Dermis blood vessel endothelial cell (primary cell): ENCODE results near the gene ZNF208. TPM values are rescaled to one million over a fixed set of nuclear protein-coding genes. Genes with fewer than 3 reads are reported as not detected.
"Not testable (repeated sequence)": the region's sequence is repeated elsewhere in the genome, so short reads cannot be mapped to it uniquely, and the experiment has no call there.

Experiments used
- DNase-seq: peaks from one replicate; pipeline ENCODE4 v3.0.0; 2010
- total RNA-seq: library from RNA; depleted of rRNA; stranded (reverse); fragments of >200 nt; gene quantifications from 2 replicates; pipeline ENCODE4 v1.2.3, GENCODE V29; 2014

Gene ZNF208
- total RNA-seq = 0.19 and 0.34 TPM in 2 replicates

DNA sequence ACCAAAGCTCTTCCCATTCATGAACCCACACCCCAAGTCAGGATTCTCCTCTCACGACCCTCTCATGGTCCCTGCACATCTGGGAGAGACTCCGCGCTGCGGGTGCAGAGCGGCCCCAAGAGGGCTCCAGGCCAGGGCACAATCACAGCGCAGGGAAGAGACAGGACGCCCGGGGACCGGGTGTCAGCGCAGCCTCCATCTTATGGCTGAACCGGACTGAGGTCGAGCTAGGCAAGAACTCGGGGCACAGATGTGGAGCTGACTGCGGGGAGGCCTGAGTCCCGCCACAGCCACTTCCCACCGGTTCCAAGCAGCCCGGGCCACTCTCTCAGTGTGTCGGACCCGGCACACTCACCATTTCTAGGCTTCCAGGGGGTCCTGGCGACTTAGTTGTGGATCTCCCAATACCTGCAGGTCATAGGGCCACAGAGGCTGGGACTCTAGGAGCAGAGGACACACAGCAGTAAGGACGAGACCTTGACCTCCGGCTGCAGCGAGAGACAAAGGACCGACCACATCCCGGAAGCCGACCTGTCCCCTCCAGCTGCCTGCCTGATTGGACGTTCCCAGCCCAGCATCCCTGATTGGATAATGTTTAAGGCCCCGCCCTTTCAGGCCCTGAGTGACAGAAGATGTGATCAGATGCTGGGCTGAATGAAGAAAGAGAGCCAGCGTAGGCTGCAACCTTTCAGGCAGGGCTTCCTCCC is at the start of gene ZNF208:
Gene ZNF208, minus strand, starts transcription at position 507 of the 707 bp plus-strand sequence. Its CDS starts 149 bp downstream, at position 358.
- not testable (repeated sequence) for DNase-seq

DNA sequence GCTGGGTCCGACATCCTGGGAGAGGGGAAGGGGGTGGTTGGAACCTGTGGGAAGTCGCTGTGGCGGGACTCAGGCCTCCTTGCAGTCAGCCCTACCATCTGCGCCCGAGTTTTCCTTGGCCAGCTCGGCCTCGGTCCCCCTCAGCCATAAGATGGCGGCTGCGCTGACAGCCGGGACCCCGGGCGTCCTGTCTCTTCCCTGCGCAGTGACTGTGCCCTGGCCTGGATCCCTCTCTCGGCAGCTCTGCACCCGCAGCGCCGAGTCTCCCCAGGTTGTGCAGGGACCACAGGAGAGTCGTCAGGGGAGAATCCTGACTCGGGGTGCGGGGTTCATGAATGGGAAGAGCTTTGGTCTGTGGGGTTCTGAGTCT is 41.9 kb upstream of the ZNF208 start:
- DNase-seq = peak; percentile 12

DNA sequence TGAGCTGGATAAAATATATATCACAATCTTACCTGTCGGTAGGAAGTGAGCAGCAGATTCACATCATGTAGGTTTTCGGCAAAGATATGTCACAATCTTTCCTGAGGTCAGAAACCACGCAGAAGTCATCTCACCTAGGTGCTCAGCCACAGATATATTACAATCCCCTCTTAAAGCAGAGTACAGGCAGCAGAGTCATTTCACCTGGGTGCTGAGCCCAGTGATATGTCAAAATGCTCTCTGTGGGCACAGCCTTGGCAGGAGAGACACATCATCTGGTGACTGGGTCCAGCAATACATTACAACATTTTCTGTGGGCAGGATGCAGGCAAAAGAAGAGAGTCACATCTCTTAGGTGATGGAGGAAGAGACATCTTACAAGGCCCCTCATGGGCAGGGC is 30.4 kb upstream of the ZNF208 start:
- not testable (repeated sequence) for DNase-seq

DNA sequence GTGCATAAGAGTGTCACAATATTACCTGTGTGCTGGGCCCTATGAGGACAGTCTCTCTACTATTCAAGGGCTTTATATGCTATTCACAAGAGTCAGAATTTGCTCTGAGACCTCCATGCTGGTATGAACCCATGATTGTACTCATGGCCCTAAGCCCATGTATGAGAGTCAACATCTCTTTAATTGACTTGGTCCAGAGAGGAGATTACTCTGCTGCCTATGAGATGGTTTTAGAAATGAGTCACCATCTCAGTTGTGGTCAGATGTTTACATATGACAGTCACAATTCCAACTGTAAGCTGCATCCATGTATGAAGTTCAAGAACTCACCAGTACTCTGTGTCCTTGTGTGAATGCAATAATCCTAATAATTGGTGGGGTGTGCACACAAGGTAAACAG is 19.9 kb upstream of the ZNF208 start:
- no peak for DNase-seq

DNA sequence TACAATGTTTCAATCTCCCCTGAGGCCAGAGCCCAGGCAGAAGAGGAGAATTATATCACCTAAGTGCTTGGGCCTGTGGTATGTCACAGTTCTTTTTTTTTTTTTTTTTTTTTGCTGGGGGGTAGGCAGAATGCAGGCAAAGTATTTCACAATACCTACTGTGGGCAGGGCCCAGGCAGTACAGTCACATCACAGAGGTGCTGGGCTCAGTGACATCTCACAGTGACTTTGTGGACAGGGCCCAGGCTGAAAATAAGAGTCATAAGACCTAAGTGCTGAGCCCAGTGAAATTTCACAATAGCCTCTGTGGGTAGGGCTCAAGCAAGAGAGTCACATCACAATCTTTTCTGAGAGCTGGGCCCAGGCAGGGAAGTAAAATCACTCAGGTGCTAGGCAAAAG is 15.9 kb upstream of the ZNF208 start:
- DNase-seq = no peak

DNA sequence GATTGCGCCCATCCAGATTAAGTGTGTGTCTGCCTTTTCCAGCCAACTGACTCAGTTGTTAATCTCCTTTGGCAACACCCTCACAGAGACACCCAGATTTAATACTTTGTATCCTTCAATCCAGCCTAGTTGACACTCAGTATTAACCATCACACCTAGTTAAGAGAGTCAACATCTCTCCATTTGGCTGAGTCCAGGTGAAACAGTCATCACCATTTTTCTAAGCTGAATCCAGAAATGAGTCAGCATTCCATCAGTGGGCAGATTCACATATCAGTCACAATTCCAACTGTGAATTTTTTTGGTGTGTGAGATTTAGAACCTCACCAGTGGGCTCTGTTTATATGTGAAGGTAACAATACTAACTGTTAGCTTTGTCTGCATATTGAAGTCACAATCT is 14.8 kb upstream of the ZNF208 start:
- DNase-seq = not testable (repeated sequence)

DNA sequence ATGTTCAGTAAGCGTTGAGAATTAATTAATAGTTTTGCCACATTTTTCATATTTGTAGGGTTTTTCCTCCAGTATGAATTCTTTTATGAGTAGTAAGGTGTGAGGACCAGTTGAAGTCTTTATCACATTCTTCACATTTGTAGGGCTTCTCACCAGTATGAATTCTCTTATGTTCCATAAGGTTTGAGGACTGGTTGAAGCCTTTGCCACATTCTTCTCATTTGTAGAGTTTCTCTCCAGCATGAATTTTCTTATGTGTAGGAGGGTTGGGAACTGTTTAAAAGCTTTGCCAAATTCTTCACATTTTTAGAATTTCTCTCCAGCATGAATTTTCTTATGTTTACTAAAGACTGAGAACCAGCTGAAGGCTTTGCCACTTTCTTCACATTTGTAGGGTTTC is 40.3 kb downstream of the ZNF208 start:
- no peak for DNase-seq

DNA sequence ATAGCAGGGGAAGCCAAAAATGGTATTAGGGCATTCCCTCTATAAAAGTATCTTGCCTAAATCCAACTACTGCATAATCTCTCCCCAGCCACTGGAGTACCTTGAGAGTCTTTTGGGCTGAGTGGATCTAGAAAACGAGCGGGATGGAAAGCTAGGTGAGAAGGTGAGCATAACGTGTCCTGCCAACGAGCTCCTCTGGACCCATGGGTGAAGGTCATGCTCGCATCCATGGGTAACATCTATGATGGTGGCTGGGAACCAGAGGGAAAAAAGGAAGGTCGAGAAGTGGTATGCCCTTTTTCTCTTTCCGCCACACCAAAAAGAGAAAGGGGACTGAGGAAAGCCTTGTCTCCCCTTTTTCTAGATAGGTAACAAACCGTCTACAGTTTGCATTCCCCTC is 63.0 kb downstream of the ZNF208 start:
- peak; percentile 11 for DNase-seq

DNA sequence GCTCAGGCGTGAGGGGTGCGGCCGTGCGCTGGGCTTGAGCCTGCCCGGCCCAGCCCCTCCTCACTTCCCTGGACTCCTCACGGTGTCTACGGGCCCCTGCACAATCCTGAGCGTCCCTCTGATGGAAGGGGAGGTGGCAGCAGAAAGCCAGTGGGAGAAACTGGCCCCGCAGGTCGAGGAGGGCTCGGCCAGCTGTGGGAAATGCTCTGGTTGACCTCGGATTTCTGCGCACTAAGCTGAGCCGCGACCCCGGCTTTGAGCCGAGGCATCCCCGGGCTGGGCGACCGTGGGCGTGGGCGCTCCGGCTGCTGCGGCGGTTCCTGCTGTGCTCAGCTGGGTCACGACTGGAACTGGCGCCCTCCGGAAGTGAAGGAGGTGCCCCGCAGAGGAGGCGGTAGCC is 70.1 kb downstream of the ZNF208 start:
- DNase-seq = no peak

DNA sequence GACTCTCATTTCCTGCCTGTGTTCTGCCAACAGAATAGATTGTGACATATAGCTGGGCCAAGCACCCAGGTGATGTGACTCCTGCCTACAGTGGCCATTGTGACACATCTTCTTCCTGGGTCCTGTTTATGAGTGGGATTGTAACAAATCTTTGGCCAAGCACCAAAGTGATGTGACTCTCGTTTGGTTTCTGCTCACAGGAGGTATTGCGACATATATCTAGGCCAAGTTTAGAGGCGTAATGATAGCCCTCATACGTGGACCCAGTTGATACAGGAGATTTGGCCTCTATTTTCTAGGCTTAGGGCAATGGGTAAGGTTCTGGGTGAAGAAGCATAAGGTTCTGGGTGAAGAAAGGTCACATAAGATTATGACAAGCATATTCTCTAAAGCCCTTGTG is 76.2 kb downstream of the ZNF208 start:
- no peak for DNase-seq

DNA sequence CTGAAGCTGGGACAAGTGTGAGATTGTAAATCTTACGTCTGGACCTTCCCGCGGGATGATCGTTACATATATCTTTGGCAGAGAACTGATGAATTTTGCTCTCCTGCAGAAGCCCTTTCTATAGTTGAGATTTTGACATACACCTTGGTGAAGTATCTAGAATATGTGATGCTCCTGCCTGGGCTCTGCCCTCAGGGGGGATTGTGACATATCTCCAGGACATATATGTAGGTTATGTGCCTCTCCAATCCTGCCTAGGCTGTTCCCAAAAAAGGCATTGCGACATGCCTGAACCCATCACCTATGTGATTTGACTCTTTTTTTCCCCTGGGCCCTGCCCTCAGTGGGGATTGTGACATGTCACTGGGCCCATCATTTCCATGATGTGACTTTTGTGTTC is 76.6 kb downstream of the ZNF208 start:
- DNase-seq = no peak

DNA sequence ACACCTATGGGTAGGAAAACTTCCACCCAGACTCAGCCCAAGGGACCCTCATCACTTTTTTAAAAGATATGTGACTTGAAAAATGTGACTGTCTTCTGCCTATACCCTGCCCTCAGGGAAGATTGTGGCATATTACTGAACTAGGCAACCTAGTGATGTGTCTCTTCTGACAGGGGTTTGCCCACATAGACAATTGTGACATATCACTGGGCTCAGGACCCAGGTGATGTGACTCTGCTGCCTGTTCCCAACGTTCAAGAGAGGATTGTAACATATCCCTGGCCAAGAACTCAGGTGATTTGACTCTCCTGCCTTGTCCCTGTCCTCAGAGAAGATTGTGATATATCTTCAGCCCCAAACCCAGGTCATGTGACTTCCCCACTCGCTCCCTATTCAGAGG is 88.5 kb downstream of the ZNF208 start:
- DNase-seq = no peak

DNA sequence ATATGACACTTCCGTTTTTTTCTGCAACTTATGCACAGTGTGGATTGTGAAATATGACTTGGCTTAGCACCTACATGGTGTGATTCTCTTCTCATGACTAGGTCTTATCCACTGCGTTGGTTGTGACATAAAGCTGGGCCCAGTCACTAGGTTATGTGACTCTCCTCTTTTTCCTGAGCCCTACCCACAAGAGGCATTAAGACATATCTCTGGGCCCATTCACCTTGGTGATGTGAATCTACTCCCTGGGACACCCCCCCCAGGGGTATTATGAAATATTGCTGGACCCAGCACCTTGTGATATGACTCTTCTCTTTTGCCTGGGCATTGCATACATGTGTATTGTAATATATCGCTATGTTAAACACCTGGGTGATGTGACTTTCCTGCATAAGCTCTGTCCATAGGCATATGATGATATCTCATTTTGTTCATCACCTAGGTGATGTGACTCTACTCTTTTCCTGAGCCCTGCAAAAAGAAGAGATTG is 89.0 kb downstream of the ZNF208 start:
- no peak for DNase-seq

DNA sequence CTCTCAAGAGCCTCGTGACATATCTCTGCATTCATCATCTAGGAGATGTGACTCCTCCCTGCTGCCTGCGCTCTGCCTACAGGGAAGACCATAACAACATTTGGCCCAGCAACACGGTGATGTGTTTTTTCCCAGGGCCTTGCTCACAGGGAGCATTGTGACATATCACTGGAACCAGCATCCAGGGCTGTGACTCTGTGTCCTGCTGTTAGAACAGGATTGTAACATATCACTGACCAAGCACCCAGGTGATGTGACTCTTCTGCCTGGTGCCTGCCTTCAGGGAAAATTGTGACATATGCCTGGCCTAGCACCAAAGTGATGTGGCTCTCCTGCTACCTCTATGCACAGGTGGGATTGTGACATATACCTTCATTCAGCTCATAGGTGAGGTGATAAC is 95.3 kb downstream of the ZNF208 start:
- no peak for DNase-seq

DNA sequence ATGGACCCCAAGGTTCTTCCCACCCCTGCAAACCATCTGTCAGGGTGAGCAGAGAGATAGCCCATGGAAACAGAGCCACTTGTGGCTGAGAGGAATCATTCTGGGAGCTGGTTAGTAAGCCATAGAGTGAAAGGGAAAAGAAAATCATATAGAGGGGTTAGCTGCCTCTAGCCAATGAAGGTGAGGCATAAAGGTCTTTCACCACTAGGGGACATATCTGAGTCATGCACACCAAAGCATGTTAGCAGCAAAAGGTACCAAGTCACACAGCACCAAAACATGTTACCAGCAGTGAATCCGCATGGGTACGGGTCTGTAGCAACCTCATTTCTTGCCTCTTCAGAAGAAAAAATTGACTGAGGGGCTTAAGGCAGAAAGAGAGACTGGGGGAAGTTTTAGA is 98.1 kb downstream of the ZNF208 start:
- DNase-seq = no peak

DNA sequence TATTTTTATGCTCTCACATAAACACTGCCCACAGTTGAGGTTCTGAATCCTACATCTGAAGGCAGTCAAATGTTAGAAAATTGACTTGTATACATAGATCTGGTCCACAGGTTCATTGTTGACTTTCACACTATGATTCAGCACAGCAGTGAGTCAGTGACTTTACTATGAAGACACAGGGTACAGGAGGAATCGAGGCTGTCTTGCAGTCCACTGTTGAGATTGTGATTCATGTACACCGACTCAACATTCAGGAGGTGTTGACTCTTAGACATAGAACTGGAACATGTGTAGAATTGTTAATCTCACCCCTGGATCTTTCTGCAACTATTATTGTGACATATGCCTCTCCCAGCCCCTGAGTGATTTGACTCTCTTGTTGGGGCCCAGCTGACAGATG is 100.4 kb downstream of the ZNF208 start:
- DNase-seq = no peak

DNA sequence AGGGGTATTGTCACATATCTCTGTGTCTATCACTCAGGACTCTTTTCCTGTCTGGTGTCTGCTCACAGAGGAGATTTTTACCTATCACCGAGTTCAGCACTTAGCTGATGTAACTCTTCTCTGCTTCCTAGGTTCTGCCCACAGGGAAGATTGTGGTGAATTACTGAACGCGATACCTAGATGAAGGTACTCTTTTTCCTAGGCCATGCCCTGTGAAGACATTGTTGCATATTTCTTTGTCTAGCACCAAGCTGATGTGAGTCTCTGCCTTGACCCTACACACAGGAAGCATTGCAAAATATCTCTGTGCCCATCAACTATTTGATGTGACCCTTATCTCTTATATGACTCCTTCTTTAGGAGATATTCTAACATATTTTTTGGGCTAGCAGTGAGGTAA is 102.7 kb downstream of the ZNF208 start:
- no peak for DNase-seq

DNA sequence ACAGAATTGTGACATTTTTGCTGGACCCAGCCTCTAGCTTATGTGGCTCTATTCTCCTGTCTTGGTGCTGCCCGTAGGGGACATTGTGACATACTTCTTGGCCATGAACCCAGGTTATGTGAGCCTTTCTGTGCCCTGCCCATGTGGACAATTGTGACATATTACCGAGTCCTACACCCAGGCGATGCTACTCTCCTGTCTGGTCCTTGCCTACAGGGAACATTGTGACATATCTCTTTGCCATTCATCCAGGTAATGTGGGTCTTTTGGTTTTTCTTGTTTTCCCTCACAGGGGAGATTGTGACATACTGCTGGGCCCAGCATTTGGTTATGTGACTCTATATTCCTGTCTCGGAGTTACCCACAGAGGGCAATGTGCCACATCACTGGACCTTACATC is 103.2 kb downstream of the ZNF208 start:
- DNase-seq = no peak

DNA sequence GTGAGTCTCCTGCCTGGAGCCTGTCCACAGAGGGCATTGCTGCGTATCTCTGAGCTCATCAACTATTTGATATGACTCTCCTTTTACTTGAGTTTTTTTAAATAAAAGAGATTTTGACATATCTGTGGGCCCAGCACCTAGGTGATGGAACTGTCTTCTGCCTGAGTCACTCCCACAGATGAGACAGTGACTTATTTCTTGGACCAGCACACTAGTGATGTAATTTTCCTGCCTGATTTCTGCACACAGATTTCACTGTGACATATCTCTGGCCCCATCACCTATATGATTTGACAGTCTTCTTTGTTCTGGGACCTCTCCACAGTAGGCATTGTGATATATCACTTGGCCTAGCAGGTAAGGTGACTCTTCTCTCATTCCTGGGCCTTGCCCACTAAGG is 108.2 kb downstream of the ZNF208 start:
- no peak for DNase-seq

DNA sequence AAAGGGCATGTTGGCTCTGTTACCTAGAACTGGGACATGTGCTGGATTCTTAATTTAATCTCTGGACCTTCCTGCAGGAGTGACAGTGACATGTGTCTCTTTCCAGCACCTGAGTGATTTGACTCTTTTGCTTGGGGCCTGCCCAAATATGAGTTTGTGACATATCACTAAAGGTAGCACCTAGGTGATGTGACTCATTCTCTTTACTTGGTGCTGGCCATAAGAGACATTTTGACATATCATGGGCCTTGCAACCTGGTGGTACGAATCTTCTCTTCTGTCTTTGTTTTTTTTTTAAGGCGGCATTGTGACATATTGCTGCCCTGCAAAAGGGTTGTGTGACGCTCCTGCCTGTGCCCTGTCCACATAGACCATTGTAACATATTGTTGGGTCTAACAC is 108.9 kb downstream of the ZNF208 start:
- DNase-seq = no peak

DNA sequence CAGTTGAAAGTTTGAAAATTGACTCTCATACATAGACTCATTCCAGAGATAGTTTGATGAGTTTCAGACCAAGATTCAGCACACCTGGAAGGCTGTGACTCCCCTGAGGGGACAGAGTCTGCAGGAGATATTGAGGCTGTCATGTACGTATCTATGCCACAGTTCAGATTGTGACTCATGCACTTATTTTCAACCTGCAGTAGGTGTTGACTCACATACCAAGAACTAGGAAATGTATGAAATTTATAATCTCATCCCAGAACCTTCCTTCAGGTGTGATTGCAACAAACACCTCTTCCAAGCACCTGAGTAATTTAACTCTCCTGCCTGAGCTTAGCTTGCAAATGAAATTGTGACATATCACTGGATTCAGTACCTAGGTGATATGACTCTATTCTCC is 110.3 kb downstream of the ZNF208 start:
- no peak for DNase-seq

DNA sequence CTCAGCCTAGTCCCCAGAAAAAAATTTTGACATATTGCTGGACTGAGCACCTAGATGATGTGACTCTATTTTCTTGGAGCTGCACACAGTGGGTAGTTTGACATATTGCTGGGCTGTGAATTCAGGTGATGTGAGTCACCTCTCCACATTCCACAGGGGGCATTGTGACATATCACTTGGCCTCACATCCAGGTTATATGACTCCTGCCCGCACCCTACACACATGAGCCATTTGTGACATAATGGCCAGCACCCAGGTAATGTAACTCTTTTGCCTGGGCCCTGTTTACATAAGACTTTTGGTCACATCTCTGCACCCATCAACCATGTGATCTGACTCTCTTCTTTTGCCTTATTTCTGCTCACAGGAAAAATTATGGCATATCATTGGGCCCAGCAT is 119.7 kb downstream of the ZNF208 start:
- DNase-seq = no peak

DNA sequence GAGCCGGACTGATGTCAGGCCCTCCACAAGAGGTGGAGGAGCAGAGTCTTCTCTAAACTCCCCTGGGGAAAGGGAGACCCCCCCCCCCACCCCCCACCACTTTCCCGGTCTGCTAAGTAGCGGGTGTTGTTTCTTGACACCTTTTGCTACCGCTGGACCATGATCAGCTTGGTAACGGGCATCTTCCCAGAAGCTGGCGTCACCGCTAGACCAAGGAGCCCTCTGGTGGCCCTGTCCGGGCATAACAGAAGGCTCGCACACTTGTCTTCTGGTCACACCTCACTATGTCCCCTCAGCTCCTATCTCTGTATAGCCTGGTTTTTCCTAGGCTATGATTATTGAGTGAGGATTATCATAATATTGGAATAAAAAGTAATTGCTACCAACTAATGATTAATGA is 120.7 kb downstream of the ZNF208 start:
- not testable (repeated sequence) for DNase-seq

DNA sequence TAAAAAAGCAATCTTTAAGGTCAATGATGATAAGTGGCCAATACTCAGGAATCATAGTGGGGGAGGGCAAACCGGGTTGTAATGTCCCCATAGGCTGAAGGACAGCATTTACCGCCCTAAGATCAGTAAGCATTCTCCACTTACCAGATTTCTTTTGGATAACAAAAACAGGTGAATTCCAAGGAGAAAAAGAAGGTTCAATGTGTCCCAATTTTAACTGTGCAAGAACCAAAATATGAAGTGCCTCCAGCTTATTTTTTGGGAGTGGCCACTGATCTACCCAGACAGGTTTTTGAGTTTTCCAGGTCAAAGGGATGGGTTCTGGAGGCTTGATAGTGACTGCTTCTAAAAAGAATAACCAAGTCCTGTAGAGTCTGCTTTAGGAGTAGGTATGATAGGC is 125.2 kb downstream of the ZNF208 start:
- not testable (repeated sequence) for DNase-seq

DNA sequence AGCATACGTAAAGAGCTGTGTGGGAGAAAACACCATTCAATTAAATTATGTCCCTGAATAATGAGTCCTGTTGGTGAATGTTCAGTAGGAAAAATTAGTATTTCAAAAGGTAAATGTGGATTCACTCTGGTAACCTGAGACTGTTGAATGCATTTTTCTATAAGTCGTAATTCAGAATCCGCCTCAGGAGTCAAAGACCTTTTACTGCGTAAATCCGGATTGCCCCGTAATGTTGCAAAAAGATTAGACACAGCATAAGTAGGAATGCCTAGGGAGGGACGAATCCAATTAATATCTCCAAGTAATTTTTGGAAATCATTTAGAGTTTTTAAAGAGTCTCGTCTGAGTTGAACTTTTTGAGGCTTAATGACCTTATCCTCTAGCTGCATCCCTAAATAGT is 126.0 kb downstream of the ZNF208 start:
- not testable (repeated sequence) for DNase-seq
